ENCODE data around the gene LSM3. TPM values are rescaled to one million over a fixed set of nuclear protein-coding genes. Genes with fewer than 3 reads are reported as not detected.

LSM3 gene
- total and polyA plus RNA-seq, 2 experiments from 2014 or later: 12.4 to 22.1 TPM

DNA sequence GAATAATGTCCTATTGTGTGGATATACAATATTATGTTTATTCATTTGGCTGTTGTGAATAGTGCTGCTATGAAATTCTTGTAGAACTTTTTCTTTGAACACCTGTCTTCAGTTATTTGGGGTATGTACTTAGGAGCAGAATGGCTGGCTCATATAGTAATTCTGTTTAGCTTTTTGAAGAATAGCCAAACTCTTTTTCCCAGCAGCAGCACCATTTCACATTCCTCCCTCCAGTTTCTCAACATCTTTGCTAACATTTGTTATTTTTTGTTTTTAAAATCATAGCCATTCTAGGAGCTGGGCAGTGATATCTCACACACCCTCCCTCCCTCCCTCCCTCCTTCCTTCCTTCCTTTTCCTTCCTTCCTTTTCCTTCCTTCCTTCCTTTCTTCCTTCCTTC, 39.7 kb downstream of the LSM3 start:
- H2AFZ ChIP-seq: no peak overlapping the region
- H3K4me2 ChIP-seq: no peak overlapping the region
- H3K27me3 ChIP-seq: no peaks in the 10 kb centered on the region
- H3K9me3 ChIP-seq (ENCODE audit: low read depth): peaks cover 4% of the 10 kb centered on the region
- no peaks in the 10 kb centered on the region for H3K4me1 ChIP-seq (ENCODE audit: insufficient read depth)
- no peaks in the 10 kb centered on the region for H3K79me2 ChIP-seq
- no peak overlapping the region for H3K27ac ChIP-seq
- H3K36me3 ChIP-seq (replicated peaks; ENCODE audit: insufficient read depth, low read depth): no peaks in the 10 kb centered on the region
- no peak for DNase-seq (ENCODE audit: low spot score)
- no peaks in the 10 kb centered on the region for H3K9me2 ChIP-seq (replicated peaks; ENCODE audit: insufficient read depth)
- H4K20me1 ChIP-seq (ENCODE audit: insufficient read depth, poor library complexity, severe bottlenecking): no peaks in the 10 kb centered on the region
- TF ChIP-seq EZH2phosphoT487 (IDR thresholded peaks at IDR 0.05; ENCODE audit: low read depth, severe bottlenecking, unreplicated experiment) (no peak), EZH2 (IDR thresholded peaks at IDR 0.05; ENCODE audit: borderline replicate concordance) (no peak), CTCF (IDR thresholded peaks at IDR 0.05; ENCODE audit: poor library complexity) (no peak)
- H3K4me3 ChIP-seq: no peak overlapping the region

DNA sequence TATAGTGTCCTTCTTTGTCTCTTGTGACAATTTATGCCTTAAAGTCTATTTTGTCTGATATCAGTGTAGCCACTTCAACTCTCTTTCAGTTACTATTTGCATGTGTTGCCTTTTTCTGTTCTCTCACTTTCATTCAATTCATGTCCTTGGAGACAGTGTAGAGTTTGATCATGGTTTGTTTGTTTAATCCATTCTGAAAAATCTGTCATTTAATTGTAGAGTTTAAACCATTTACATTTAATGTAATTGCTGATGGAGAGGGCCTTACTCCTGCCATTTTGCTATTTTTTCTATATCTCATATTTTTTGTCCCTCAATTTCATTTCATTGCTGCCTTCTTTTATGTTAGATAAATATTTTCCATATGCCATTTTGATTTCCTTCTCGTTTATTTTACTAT, 42.3 kb downstream of the LSM3 start:
- Histone ChIP-seq H3K27me3 (no peaks in the 10 kb centered on the region), H3K4me1 (ENCODE audit: insufficient read depth) (peaks cover 19% of the 10 kb centered on the region), H3K9me3 (ENCODE audit: low read depth) (peaks cover 4% of the 10 kb centered on the region), H2AFZ (no peak overlapping the region), H3K4me2 (no peak overlapping the region), H3K27ac (no peak overlapping the region), H3K79me2 (no peaks in the 10 kb centered on the region), H3K9me2 (replicated peaks; ENCODE audit: insufficient read depth) (no peaks in the 10 kb centered on the region), H3K4me3 (no peak overlapping the region), H4K20me1 (ENCODE audit: insufficient read depth, poor library complexity, severe bottlenecking) (no peaks in the 10 kb centered on the region), H3K36me3 (replicated peaks; ENCODE audit: insufficient read depth, low read depth) (no peaks in the 10 kb centered on the region)
- TF ChIP-seq EZH2phosphoT487 (IDR thresholded peaks at IDR 0.05; ENCODE audit: low read depth, severe bottlenecking, unreplicated experiment) (no peak), CTCF (IDR thresholded peaks at IDR 0.05; ENCODE audit: poor library complexity) (no peak)
- DNase-seq (ENCODE audit: low spot score): no peak
- 97% methylated on average over 1 of the region's 1 CpG for WGBS (ENCODE audit: low lambda C conversion rate, missing lambda C conversion rate)

- 96% methylated on average over 1 of the region's 1 CpG for WGBS (ENCODE audit: low lambda C conversion rate, missing lambda C conversion rate)
Observed at GRCh38 chr3:14221902-14222301, 43.3 kb downstream of the LSM3 start.

More at GRCh38 chr3:14221902-14222301, 43.3 kb downstream of the LSM3 start:
- Histone ChIP-seq H4K20me1 (ENCODE audit: insufficient read depth, poor library complexity, severe bottlenecking) (no peaks in the 10 kb centered on the region), H2AFZ (no peak overlapping the region), H3K36me3 (replicated peaks; ENCODE audit: insufficient read depth, low read depth) (no peaks in the 10 kb centered on the region), H3K27ac (no peak overlapping the region), H3K4me2 (no peak overlapping the region), H3K9me3 (ENCODE audit: low read depth) (peaks cover 4% of the 10 kb centered on the region), H3K79me2 (no peaks in the 10 kb centered on the region), H3K9me2 (replicated peaks; ENCODE audit: insufficient read depth) (no peaks in the 10 kb centered on the region), H3K4me3 (no peak overlapping the region), H3K27me3 (no peaks in the 10 kb centered on the region), H3K4me1 (ENCODE audit: insufficient read depth) (peaks cover 28% of the 10 kb centered on the region)
- TF ChIP-seq EZH2 (IDR thresholded peaks at IDR 0.05; ENCODE audit: borderline replicate concordance): no peak
- TF ChIP-seq CTCF (IDR thresholded peaks at IDR 0.05; ENCODE audit: poor library complexity): no peak
- no peak for TF ChIP-seq EZH2phosphoT487 (IDR thresholded peaks at IDR 0.05; ENCODE audit: low read depth, severe bottlenecking, unreplicated experiment)
- no peak for DNase-seq (ENCODE audit: low spot score)

Measured in hepatocyte (in vitro differentiated cells).